ENCODE results near the gene CARNS1. TPM values are rescaled to one million over a fixed set of nuclear protein-coding genes. Genes with fewer than 3 reads are reported as not detected.

CARNS1 gene
- total and polyA plus RNA-seq, 7 donors, result 0.16 to 0.83 (median 0.55) TPM; not detected in 2

- peaks cover 0 to 71% (median 60%) of the 10 kb centered on the region in 4 donors for H3K4me1 ChIP-seq
- intact Hi-C loops (cut with DNase I), result no loop called here
- H3K27ac ChIP-seq, result peak within 1 kb of the TSS; percentile 85 to 100 (median 92)
- DNase-seq, result peak; percentile 89
- peak within 1 kb of the TSS; percentile 55 to 78 (median 68) for H3K4me3 ChIP-seq
- H3K27me3 ChIP-seq, result no peaks in the 10 kb centered on the region
- TF ChIP-seq, protein P1, sequence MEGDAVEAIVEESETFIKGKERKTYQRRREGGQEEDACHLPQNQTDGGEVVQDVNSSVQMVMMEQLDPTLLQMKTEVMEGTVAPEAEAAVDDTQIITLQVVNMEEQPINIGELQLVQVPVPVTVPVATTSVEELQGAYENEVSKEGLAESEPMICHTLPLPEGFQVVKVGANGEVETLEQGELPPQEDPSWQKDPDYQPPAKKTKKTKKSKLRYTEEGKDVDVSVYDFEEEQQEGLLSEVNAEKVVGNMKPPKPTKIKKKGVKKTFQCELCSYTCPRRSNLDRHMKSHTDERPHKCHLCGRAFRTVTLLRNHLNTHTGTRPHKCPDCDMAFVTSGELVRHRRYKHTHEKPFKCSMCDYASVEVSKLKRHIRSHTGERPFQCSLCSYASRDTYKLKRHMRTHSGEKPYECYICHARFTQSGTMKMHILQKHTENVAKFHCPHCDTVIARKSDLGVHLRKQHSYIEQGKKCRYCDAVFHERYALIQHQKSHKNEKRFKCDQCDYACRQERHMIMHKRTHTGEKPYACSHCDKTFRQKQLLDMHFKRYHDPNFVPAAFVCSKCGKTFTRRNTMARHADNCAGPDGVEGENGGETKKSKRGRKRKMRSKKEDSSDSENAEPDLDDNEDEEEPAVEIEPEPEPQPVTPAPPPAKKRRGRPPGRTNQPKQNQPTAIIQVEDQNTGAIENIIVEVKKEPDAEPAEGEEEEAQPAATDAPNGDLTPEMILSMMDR (IDR thresholded peaks at IDR 0.05), result no peak
- no peak for TF ChIP-seq POLR2A (IDR thresholded peaks at IDR 0.05)
- peak in 1 of 4 donors; percentile 51 for TF ChIP-seq POLR2AphosphoS5 (IDR thresholded peaks at IDR 0.05)
- H3K36me3 ChIP-seq, result no peaks in the 10 kb centered on the region
- 0 to 1% methylated on average over 76 of the region's 76 CpGs for WGBS, 2 donors
- no peaks in the 10 kb centered on the region for H3K9me3 ChIP-seq
Measured at GRCh38 chr11:67372993-67373647, 42.4 kb upstream of the CARNS1 start, which contains the start of gene CLCF1. CLCF1 (minus strand) TSS chr11:67373598; CDS start chr11:67373539, 59 bp downstream.

- Histone ChIP-seq H3K4me1 (peaks cover 0 to 66% (median 57%) of the 10 kb centered on the region in 4 donors), H3K36me3 (no peaks in the 10 kb centered on the region), H3K9me3 (no peaks in the 10 kb centered on the region), H3K27me3 (no peaks in the 10 kb centered on the region), H3K4me3 (peak overlapping the region; percentile 55 to 78 (median 68)), H3K27ac (peak overlapping the region; percentile 85 to 100 (median 92))
- 4 to 5% methylated on average over 40 of the region's 40 CpGs for WGBS, 2 donors
- TF ChIP-seq EP300 (IDR thresholded peaks at IDR 0.05) (peak in 1 of 4 donors; percentile 16), POLR2AphosphoS5 (IDR thresholded peaks at IDR 0.05) (peak; percentile 26 to 68 (median 62)), POLR2A (IDR thresholded peaks at IDR 0.05) (no peak)
- TF ChIP-seq, protein P1 (IDR thresholded peaks at IDR 0.05), result peak in 3 of 4 experiments; percentile 51 to 70 (median 66)
- peak; percentile 92 for DNase-seq
- intact Hi-C loops (cut with DNase I), result loop anchor here (1.0 kb wide), 1 partner anchor 21 kb away; the partner anchor contains the start of gene POLD4
Measured at GRCh38 chr11:67373648-67374570, 41.6 kb upstream of the CARNS1 start.

DNA sequence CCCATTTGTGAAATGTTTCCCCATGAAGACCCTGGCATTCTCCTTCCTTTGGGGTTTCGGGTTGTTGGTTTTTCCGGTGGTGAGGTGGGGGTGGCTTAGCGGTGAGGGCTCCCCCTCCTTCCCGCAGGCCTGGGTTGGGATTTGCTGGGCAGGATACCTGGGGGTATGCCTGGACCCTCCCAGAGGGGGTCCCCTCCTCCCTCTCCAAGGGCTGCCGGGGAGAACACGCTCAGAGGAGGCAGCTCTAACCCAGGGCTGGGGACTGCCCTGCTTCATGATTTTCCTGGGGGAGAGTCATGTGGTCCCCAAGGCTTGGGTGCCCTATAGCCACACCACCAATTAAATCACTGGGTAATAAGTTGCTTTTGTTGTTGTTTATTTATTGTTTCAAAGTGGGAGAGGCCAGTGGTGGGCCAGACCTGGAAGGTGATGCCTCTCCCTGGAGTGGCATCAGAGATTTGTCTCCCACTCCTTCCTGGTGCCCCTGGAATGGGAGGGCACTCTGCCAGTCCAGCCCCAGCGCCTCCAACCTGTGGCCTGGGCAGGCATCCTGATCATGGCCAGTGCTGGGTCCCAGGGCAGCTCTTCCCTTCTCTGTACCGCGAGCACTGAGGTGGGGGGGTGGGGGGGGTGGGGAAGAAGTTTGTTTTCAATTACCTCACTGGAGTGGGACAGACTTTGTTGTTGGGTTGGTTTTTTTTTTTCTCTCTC, 40.8 kb upstream of the CARNS1 start:
- intact Hi-C loops (cut with DNase I), result loop anchor here (1.0 kb wide), 1 partner anchor 21 kb away; the partner anchor contains the start of gene POLD4
- H3K4me3 ChIP-seq, result peak overlapping the region in 1 of 4 donors; percentile 69
- H3K27ac ChIP-seq, result peak overlapping the region; percentile 85 to 100 (median 92)
- 29 to 32% methylated on average over 9 of the region's 9 CpGs for WGBS, 2 donors
- H3K4me1 ChIP-seq, result peaks cover 0 to 57% (median 49%) of the 10 kb centered on the region in 4 donors
- no peaks in the 10 kb centered on the region for H3K9me3 ChIP-seq
- TF ChIP-seq POLR2AphosphoS5 (IDR thresholded peaks at IDR 0.05), result no peak
- no peak for TF ChIP-seq POLR2A (IDR thresholded peaks at IDR 0.05)
- no peak for TF ChIP-seq EP300 (IDR thresholded peaks at IDR 0.05)
- DNase-seq, result no peak
- no peaks in the 10 kb centered on the region for H3K36me3 ChIP-seq
- H3K27me3 ChIP-seq, result no peaks in the 10 kb centered on the region

- TF ChIP-seq POLR2AphosphoS5 (IDR thresholded peaks at IDR 0.05), result no peak
- TF ChIP-seq EP300 (IDR thresholded peaks at IDR 0.05), result no peak
- TF ChIP-seq, protein P1 (IDR thresholded peaks at IDR 0.05), result no peak
- TF ChIP-seq POLR2A (IDR thresholded peaks at IDR 0.05), result no peak
- intact Hi-C loops (cut with DNase I), result no loop called here
- H3K4me3 ChIP-seq, result no peak overlapping the region
- H3K36me3 ChIP-seq, result no peaks in the 10 kb centered on the region
- H3K27me3 ChIP-seq, result no peaks in the 10 kb centered on the region
- no peaks in the 10 kb centered on the region for H3K9me3 ChIP-seq
- no peak for DNase-seq
- peak overlapping the region in 3 of 4 donors; percentile 85 to 100 (median 92) for H3K27ac ChIP-seq
- peaks cover 0 to 50% (median 42%) of the 10 kb centered on the region in 4 donors for H3K4me1 ChIP-seq
- 67 to 82% methylated on average over 15 of the region's 15 CpGs for WGBS, 2 donors
Measured at GRCh38 chr11:67375320-67376055, 40.0 kb upstream of the CARNS1 start.
